GM23248 (cell line): ENCODE measurements around the gene FAM234A. TPM values are rescaled to one million over a fixed set of nuclear protein-coding genes. Genes with fewer than 3 reads are reported as not detected.

Experiments
- DNase-seq: peaks from one replicate; pipeline ENCODE4 v3.0.0-alpha.2; 2015
- H2AFZ ChIP-seq: fragments of 200-600 bp; sonication (generic); 2 replicates; pipeline ENCODE4 v1.6.1; 2016; ENCODE audit warnings: antibody characterized with exemption
- H3F3A ChIP-seq: fragments of 200-600 bp; sonication (generic); 2 replicates; pipeline ENCODE4 v1.6.1; 2016; ENCODE audit warnings: mild to moderate bottlenecking, antibody characterized with exemption, mixed run types; ENCODE audit not compliant: insufficient read depth
- H3K27ac ChIP-seq: fragments of 200-600 bp; sonication (generic); 2 replicates; pipeline ENCODE4 v1.5.1; 2016; ENCODE audit warnings: mild to moderate bottlenecking
- H3K27me3 ChIP-seq: fragments of 200-600 bp; sonication (generic); replicated peaks from 2 replicates; pipeline ENCODE4 v1.6.1; 2016; ENCODE audit warnings: mild to moderate bottlenecking; ENCODE audit not compliant: insufficient read depth
- H3K36me3 ChIP-seq: fragments of 200-600 bp; sonication (generic); 2 replicates; pipeline ENCODE4 v1.6.1; 2016; ENCODE audit warnings: low read depth, mild to moderate bottlenecking
- H3K4me1 ChIP-seq: fragments of 200-600 bp; sonication (generic); 2 replicates; pipeline ENCODE4 v1.6.1; 2016; ENCODE audit warnings: mild to moderate bottlenecking; ENCODE audit not compliant: insufficient read depth
- H3K4me2 ChIP-seq: fragments of 200-600 bp; sonication (generic); one replicate; pipeline ENCODE4 v1.6.1; 2016; ENCODE audit warnings: mild to moderate bottlenecking; ENCODE audit not compliant: unreplicated experiment
- H3K4me3 ChIP-seq: fragments of 200-600 bp; sonication (generic); 2 replicates; pipeline ENCODE4 v1.5.1; 2016; ENCODE audit warnings: mild to moderate bottlenecking
- H3K79me2 ChIP-seq: fragments of 200-600 bp; sonication (generic); 2 replicates; pipeline ENCODE4 v1.6.1; 2016; ENCODE audit warnings: mild to moderate bottlenecking; ENCODE audit not compliant: insufficient read depth
- H3K9ac ChIP-seq: fragments of 200-600 bp; sonication (generic); 2 replicates; pipeline ENCODE4 v1.6.1; 2016; ENCODE audit warnings: mild to moderate bottlenecking
- H3K9me2 ChIP-seq: fragments of 200-600 bp; sonication (generic); 2 replicates; pipeline ENCODE4 v1.6.1; 2016; ENCODE audit warnings: mixed run types, mild to moderate bottlenecking, moderate library complexity; ENCODE audit not compliant: insufficient read depth
- H3K9me3 ChIP-seq: fragments of 200-600 bp; sonication (generic); one replicate; pipeline ENCODE4 v1.6.1; 2017; ENCODE audit warnings: low read depth
- H4K20me1 ChIP-seq: fragments of 200-600 bp; sonication (generic); 2 replicates; pipeline ENCODE4 v1.6.0; 2016; ENCODE audit not compliant: insufficient read depth
- EZH2 ChIP-seq: fragments of 200-600 bp; sonication (generic); IDR thresholded peaks from 2 replicates; pipeline ENCODE4 v1.6.1; 2018; ENCODE audit warnings: antibody characterized with exemption, mild to moderate bottlenecking; ENCODE audit not compliant: insufficient read depth, poor library complexity, severe bottlenecking
- EZH2phosphoT487 ChIP-seq: fragments of 200-600 bp; sonication (generic); IDR thresholded peaks from 2 replicates; pipeline ENCODE4 v1.6.1; 2018; ENCODE audit warnings: antibody characterized with exemption, moderate library complexity, mild to moderate bottlenecking, low read depth; ENCODE audit not compliant: insufficient read depth
- WGBS, 2 experiments: methylation state at CpG; one replicate each; pipeline ENCODE4 v1.1.6; 2015 to 2017; ENCODE audit warnings: low lambda C conversion rate in 2 of 2, low coverage in 1 of 2; ENCODE audit errors: missing lambda C conversion rate in 2 of 2; 5-methylcytosine and 5-hydroxymethylcytosine counted together
- in situ Hi-C: fragments of 300-500 bp; cut with MboI; formaldehyde crosslinking; loops from 2 replicates; pipeline ENCODE4 v1.15.0; 2020
- polyA plus RNA-seq: library from polyadenylated mRNA; unstranded; fragments of >200 nt; fragmentation: Nextera tagmentation; extraction: Ambion mirVana; gene quantifications from 2 replicates; pipeline ENCODE4 v1.2.1, GENCODE V29; 2016
- total RNA-seq: library from RNA; depleted of rRNA; stranded (reverse); fragments of >200 nt; shearing (Covaris generic); gene quantifications from 2 replicates; pipeline ENCODE4 v1.2.3, GENCODE V29; 2014

Gene FAM234A
- total and polyA plus RNA-seq, 2 experiments from 2014 or later: 113 to 165 TPM

GRCh38 chr16:290015-290680, 55.5 kb downstream of the FAM234A start:
- in situ Hi-C loops: no loop called here
- TF ChIP-seq EZH2 (no peak), EZH2phosphoT487 (no peak)

GRCh38 chr16:290681-291405, 56.2 kb downstream of the FAM234A start:
- no peak overlapping the region for H2AFZ ChIP-seq
- no peaks in the 10 kb centered on the region for H3K4me1 ChIP-seq
- no peaks in the 10 kb centered on the region for H3K9me3 ChIP-seq
- no peak overlapping the region for H3K27ac ChIP-seq
- WGBS, 2 experiments: 94 to 96% methylated on average over 45 to 48 of the region's 50 CpGs
- H3K4me3 ChIP-seq: no peak overlapping the region
- in situ Hi-C loops: no loop called here
- no peak for DNase-seq
- H4K20me1 ChIP-seq: no peaks in the 10 kb centered on the region
- no peak overlapping the region for H3K9ac ChIP-seq
- no peaks in the 10 kb centered on the region for H3K79me2 ChIP-seq
- no peak overlapping the region for H3K4me2 ChIP-seq
- H3K36me3 ChIP-seq: no peaks in the 10 kb centered on the region
- no peaks in the 10 kb centered on the region for H3F3A ChIP-seq
- H3K27me3 ChIP-seq: no peaks in the 10 kb centered on the region
- TF ChIP-seq EZH2phosphoT487 (no peak), EZH2 (no peak)
- no peaks in the 10 kb centered on the region for H3K9me2 ChIP-seq

More at GRCh38 chr16:290015-290680, 55.5 kb downstream of the FAM234A start:
- Histone ChIP-seq H3K9ac (no peak overlapping the region), H3K9me2 (no peaks in the 10 kb centered on the region), H3K27me3 (no peaks in the 10 kb centered on the region), H3K79me2 (no peaks in the 10 kb centered on the region), H3K4me2 (no peak overlapping the region), H3K4me3 (no peak overlapping the region), H3K27ac (no peak overlapping the region), H3K4me1 (no peaks in the 10 kb centered on the region), H4K20me1 (no peaks in the 10 kb centered on the region), H2AFZ (no peak overlapping the region), H3F3A (no peaks in the 10 kb centered on the region), H3K36me3 (no peaks in the 10 kb centered on the region), H3K9me3 (no peaks in the 10 kb centered on the region)
- 89 to 93% methylated on average over 21 to 22 of the region's 25 CpGs for WGBS, 2 experiments
- no peak for DNase-seq

GRCh38 chr16:291539-291938, 56.9 kb downstream of the FAM234A start:
- TF ChIP-seq EZH2phosphoT487 (no peak), EZH2 (no peak)
- H3K27me3 ChIP-seq: no peaks in the 10 kb centered on the region
- no peak for DNase-seq
- H3K36me3 ChIP-seq: no peaks in the 10 kb centered on the region
- H3K9me2 ChIP-seq: no peaks in the 10 kb centered on the region
- no peak overlapping the region for H2AFZ ChIP-seq
- in situ Hi-C loops: no loop called here
- no peak overlapping the region for H3K27ac ChIP-seq
- H3K4me2 ChIP-seq: no peak overlapping the region
- H3K9ac ChIP-seq: no peak overlapping the region
- H3K9me3 ChIP-seq: no peaks in the 10 kb centered on the region
- no peaks in the 10 kb centered on the region for H3K79me2 ChIP-seq
- no peaks in the 10 kb centered on the region for H3K4me1 ChIP-seq
- H3F3A ChIP-seq: no peaks in the 10 kb centered on the region
- 92 to 93% methylated on average over 15 of the region's 17 CpGs for WGBS, 2 experiments
- no peak overlapping the region for H3K4me3 ChIP-seq
- H4K20me1 ChIP-seq: no peaks in the 10 kb centered on the region

- H3K9me3 ChIP-seq: no peaks in the 10 kb centered on the region
- H2AFZ ChIP-seq: no peak overlapping the region
- in situ Hi-C loops: no loop called here
- no peak overlapping the region for H3K27ac ChIP-seq
- H3K4me1 ChIP-seq: no peaks in the 10 kb centered on the region
- TF ChIP-seq EZH2: no peak
- no peak for TF ChIP-seq EZH2phosphoT487
- no peaks in the 10 kb centered on the region for H3K79me2 ChIP-seq
- no peaks in the 10 kb centered on the region for H4K20me1 ChIP-seq
- DNase-seq: no peak
- H3K36me3 ChIP-seq: no peaks in the 10 kb centered on the region
- no peaks in the 10 kb centered on the region for H3F3A ChIP-seq
- H3K27me3 ChIP-seq: no peaks in the 10 kb centered on the region
- no peak overlapping the region for H3K4me2 ChIP-seq
- no peaks in the 10 kb centered on the region for H3K9me2 ChIP-seq
- 94 to 97% methylated on average over 15 to 31 of the region's 32 CpGs for WGBS, 2 experiments
- no peak overlapping the region for H3K4me3 ChIP-seq
- H3K9ac ChIP-seq: no peak overlapping the region
These were observed 58.6 kb downstream of the FAM234A start for GRCh38 chr16:293043-293775.
